GM12878 (cell line): ENCODE data around the gene RINT1.
"Not testable (repeated sequence)": the region's sequence is repeated elsewhere in the genome, so short reads cannot be mapped to it uniquely, and the experiment has no call there.

Source experiments
- BRCA1 ChIP-seq: IDR thresholded peaks from 2 replicates; pipeline ENCODE4 v1.6.1; 2011; ENCODE audit warnings: low read depth, low read length, improper control_type of control experiment
- CHD2 ChIP-seq: IDR thresholded peaks from 2 replicates; pipeline ENCODE4 v1.6.1; 2011; ENCODE audit warnings: low read depth, low read length, improper control_type of control experiment, borderline replicate concordance
- CTCF ChIP-seq, 3 experiments: IDR thresholded peaks in 2 of 3; conservative IDR thresholded peaks in 1 of 3; 2 replicates each; pipeline ENCODE4 v1.5.1; 2011; ENCODE audit warnings: low read depth in 3 of 3, low read length in 3 of 3, mild to moderate bottlenecking in 3 of 3, control low read depth in 2 of 3, moderate library complexity in 2 of 3, inconsistent platforms in 1 of 3, mixed read lengths in 1 of 3; ENCODE audit not compliant: control insufficient read depth in 2 of 3, insufficient read depth in 1 of 3; ENCODE audit errors: extremely low read depth in 1 of 3
- TCF3 ChIP-seq: IDR thresholded peaks from 2 replicates; pipeline ENCODE4 v1.6.1; 2012; ENCODE audit warnings: low read depth, mild to moderate bottlenecking, low read length, borderline replicate concordance; ENCODE audit not compliant: insufficient read depth
- ZNF207 ChIP-seq: fragments of 450-650 bp; IDR thresholded peaks from 2 replicates; pipeline ENCODE4 v1.6.1; 2014; ENCODE audit warnings: antibody characterized with exemption, mild to moderate bottlenecking, borderline replicate concordance

- not testable (repeated sequence) for TF ChIP-seq CHD2; TCF3; CTCF (IDR thresholded peaks at IDR 0.05 in 2 of 3, conservative IDR thresholded peaks at IDR 0.05 in 1 of 3; ENCODE audit: control insufficient read depth in 2 of 3, extremely low read depth in 1 of 3, insufficient read depth in 1 of 3, low read depth in 3 of 3, low read length in 3 of 3); BRCA1; ZNF207
Measured at GRCh38 chr7:105520620-105521019, 11.4 kb upstream of the RINT1 start.
